ENCODE results near the gene TMED3. TPM values are rescaled to one million over a fixed set of nuclear protein-coding genes. Genes with fewer than 3 reads are reported as not detected.
"Not testable (repeated sequence)": the region's sequence is repeated elsewhere in the genome, so short reads cannot be mapped to it uniquely, and the experiment has no call there.

The TMED3 gene
- polyA plus RNA-seq, 1 donor = 58.9 TPM

DNA sequence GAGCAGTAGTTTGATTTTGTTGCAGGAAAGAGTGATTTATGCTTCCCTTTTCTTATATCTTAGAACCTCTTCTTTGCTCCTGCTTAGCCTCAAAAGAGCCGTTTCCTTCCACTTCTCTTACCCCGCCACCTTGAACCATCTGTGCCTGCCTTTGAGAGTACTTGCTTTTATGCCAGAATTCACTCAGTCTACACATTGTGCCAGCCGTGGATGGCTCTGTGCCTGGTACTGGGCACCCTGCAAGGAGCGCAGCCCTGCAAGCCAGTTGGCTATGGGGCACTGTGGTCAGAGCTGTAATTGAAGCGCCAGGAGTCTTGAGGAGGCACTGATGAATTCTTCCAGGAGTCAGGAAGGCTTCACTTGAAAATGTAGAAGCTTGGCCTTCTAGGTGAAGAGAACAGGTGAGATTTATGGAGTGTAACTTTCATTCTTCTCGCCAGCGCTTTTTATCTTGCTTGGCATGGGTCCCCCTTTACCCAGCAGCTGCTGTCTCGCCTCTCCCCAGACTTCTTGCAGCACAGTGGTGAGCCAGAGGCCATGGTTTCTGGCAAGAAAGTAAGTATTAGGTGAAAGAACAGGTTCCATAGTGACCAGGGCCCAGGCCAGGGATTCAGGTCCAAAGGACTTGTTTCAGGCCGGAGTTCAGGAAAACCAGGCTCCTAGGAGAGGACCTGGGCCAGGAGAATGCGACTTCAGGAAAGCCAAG, 4.9 kb downstream of the TMED3 start:
- Histone ChIP-seq H3K4me1 (ENCODE audit: control insufficient read depth, insufficient read depth, low read length) (peaks cover 4% of the 10 kb centered on the region), H3K27me3 (ENCODE audit: control insufficient read depth, insufficient read depth, low read length) (no peaks in the 10 kb centered on the region), H3K4me3 (ENCODE audit: low read length) (no peak overlapping the region), H3K36me3 (ENCODE audit: control insufficient read depth, insufficient read depth, low read length) (peaks cover 63% of the 10 kb centered on the region), H3K9me3 (ENCODE audit: control insufficient read depth, low read depth, low read length) (peaks cover 3% of the 10 kb centered on the region), H3K27ac (ENCODE audit: low read length) (no peak overlapping the region)
- WGBS (ENCODE audit: insufficient coverage, low lambda C conversion rate) = 80% methylated on average over 1 of the region's 10 CpGs
- no peak for DNase-seq

DNA sequence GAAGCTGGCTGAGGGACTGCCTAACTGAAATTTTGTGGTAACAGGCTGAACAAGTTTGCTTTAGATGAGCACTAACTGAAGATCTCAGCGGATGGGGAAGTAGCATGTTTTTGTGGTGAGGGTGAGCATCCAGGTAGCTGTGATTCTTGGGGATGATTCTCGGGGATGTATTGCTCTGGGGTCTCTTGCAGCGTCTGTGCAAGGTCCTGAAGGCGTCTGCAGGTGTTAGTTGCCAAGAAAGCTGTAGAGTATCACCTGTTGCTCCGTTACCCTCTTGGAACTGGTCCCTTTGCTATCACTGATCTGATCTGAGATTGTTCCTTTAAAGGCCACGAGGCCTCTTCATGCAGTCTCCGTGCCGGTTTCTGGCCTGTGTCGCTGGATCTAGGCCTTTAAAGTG, 6.0 kb downstream of the TMED3 start:
- no peak overlapping the region for H3K27ac ChIP-seq (ENCODE audit: low read length)
- 100% methylated on average over 1 of the region's 9 CpGs for WGBS (ENCODE audit: insufficient coverage, low lambda C conversion rate)
- no peak for DNase-seq
- no peaks in the 10 kb centered on the region for H3K27me3 ChIP-seq (ENCODE audit: control insufficient read depth, insufficient read depth, low read length)
- H3K4me3 ChIP-seq (ENCODE audit: low read length) = no peak overlapping the region
- H3K9me3 ChIP-seq (ENCODE audit: control insufficient read depth, low read depth, low read length) = peaks cover 3% of the 10 kb centered on the region
- peaks cover 3% of the 10 kb centered on the region for H3K4me1 ChIP-seq (ENCODE audit: control insufficient read depth, insufficient read depth, low read length)
- H3K36me3 ChIP-seq (ENCODE audit: control insufficient read depth, insufficient read depth, low read length) = peaks cover 68% of the 10 kb centered on the region

DNA sequence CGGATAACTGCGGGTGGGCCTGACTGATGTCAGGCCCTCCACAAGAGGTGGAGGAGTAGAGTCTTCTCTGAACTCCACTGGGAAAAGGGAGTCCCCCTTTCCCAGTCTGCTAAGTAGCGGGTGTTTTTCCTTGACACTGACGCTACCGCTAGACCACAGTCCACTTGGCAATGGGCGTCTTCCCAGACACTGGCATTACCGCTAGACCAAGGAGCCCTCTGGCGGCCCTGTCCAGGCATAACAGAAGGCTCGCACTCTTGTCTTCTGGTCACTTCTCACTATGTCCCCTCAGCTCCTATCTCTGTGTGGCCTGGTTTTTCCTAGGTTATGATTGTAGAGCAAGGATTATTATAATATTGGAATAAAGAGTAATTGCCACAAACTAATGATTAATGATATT, 9.1 kb downstream of the TMED3 start:
- H3K36me3 ChIP-seq (ENCODE audit: control insufficient read depth, insufficient read depth, low read length) = peaks cover 60% of the 10 kb centered on the region
- WGBS (ENCODE audit: insufficient coverage, low lambda C conversion rate) = no CpG with 5 or more reads among the region's 9 CpGs

DNA sequence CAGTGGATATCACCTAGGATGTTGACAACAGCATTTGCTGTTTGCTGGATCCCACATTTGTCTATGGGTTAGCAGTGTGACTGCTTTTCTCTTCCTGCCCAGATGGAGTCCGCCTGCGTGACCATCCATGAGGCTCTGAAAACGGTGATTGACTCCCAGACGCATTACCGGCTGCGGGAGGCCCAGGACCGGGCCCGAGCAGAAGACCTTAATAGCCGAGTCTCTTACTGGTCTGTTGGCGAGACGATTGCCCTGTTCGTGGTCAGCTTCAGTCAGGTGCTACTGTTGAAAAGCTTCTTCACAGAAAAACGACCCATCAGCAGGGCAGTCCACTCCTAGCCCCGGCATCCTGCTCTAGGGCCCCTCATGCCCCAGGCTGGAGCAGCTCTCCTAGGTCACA, 11.0 kb downstream of the TMED3 start:
- Histone ChIP-seq H3K4me1 (ENCODE audit: control insufficient read depth, insufficient read depth, low read length) (no peaks in the 10 kb centered on the region), H3K4me3 (ENCODE audit: low read length) (no peak overlapping the region), H3K27me3 (ENCODE audit: control insufficient read depth, insufficient read depth, low read length) (no peaks in the 10 kb centered on the region), H3K36me3 (ENCODE audit: control insufficient read depth, insufficient read depth, low read length) (peaks cover 45% of the 10 kb centered on the region), H3K9me3 (ENCODE audit: control insufficient read depth, low read depth, low read length) (peaks cover 3% of the 10 kb centered on the region), H3K27ac (ENCODE audit: low read length) (no peak overlapping the region)
- DNase-seq = no peak
- WGBS (ENCODE audit: insufficient coverage, low lambda C conversion rate) = no CpG with 5 or more reads among the region's 14 CpGs

More for the DNA sequence above, 9.1 kb downstream of the TMED3 start:
- not testable (repeated sequence) for H3K9me3 ChIP-seq (ENCODE audit: control insufficient read depth, low read depth, low read length); H3K4me3 ChIP-seq (ENCODE audit: low read length); H3K4me1 ChIP-seq (ENCODE audit: control insufficient read depth, insufficient read depth, low read length); DNase-seq; H3K27ac ChIP-seq (ENCODE audit: low read length); H3K27me3 ChIP-seq (ENCODE audit: control insufficient read depth, insufficient read depth, low read length)

DNA sequence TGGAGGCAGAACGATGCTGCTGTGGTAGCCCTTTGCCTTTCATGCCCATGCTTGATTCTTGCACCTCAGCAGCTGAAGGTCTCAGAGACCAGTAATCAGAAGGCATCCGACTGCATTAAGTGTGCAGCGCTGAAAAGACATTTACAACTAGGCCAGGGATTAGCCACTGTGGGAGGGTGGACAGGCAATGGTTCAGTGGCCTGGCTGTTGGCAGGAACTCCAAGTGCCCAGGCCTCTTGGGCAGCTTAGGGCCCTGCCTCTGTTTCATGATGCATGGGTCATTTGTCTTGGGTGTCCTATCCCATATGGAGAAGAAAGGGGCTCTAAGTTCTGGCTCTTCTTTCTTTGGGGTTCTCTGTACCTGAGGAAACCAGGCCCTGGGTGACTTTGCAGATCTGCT, 11.4 kb downstream of the TMED3 start:
- Histone ChIP-seq H3K4me1 (ENCODE audit: control insufficient read depth, insufficient read depth, low read length) (no peaks in the 10 kb centered on the region), H3K27ac (ENCODE audit: low read length) (no peak overlapping the region), H3K27me3 (ENCODE audit: control insufficient read depth, insufficient read depth, low read length) (no peaks in the 10 kb centered on the region), H3K36me3 (ENCODE audit: control insufficient read depth, insufficient read depth, low read length) (peaks cover 41% of the 10 kb centered on the region), H3K9me3 (ENCODE audit: control insufficient read depth, low read depth, low read length) (peaks cover 3% of the 10 kb centered on the region), H3K4me3 (ENCODE audit: low read length) (no peak overlapping the region)
- DNase-seq = no peak
- WGBS (ENCODE audit: insufficient coverage, low lambda C conversion rate) = no CpG with 5 or more reads among the region's 3 CpGs

GRCh38 chr15:79322945-79323344, 12.0 kb downstream of the TMED3 start:
- H3K27ac ChIP-seq (ENCODE audit: low read length) = no peak overlapping the region
- WGBS (ENCODE audit: insufficient coverage, low lambda C conversion rate) = no CpG with 5 or more reads among the region's 6 CpGs
- no peak overlapping the region for H3K4me3 ChIP-seq (ENCODE audit: low read length)
- H3K27me3 ChIP-seq (ENCODE audit: control insufficient read depth, insufficient read depth, low read length) = no peaks in the 10 kb centered on the region
- peaks cover 36% of the 10 kb centered on the region for H3K36me3 ChIP-seq (ENCODE audit: control insufficient read depth, insufficient read depth, low read length)
- H3K9me3 ChIP-seq (ENCODE audit: control insufficient read depth, low read depth, low read length) = peaks cover 3% of the 10 kb centered on the region
- H3K4me1 ChIP-seq (ENCODE audit: control insufficient read depth, insufficient read depth, low read length) = no peaks in the 10 kb centered on the region
- no peak for DNase-seq

- Histone ChIP-seq H3K4me3 (ENCODE audit: low read length) (no peak overlapping the region), H3K9me3 (ENCODE audit: control insufficient read depth, low read depth, low read length) (no peaks in the 10 kb centered on the region), H3K36me3 (ENCODE audit: control insufficient read depth, insufficient read depth, low read length) (peaks cover 8% of the 10 kb centered on the region), H3K27ac (ENCODE audit: low read length) (no peak overlapping the region), H3K27me3 (ENCODE audit: control insufficient read depth, insufficient read depth, low read length) (no peaks in the 10 kb centered on the region), H3K4me1 (ENCODE audit: control insufficient read depth, insufficient read depth, low read length) (no peaks in the 10 kb centered on the region)
- WGBS (ENCODE audit: insufficient coverage, low lambda C conversion rate) = no CpG with 5 or more reads among the region's 2 CpGs
- no peak for DNase-seq
These were observed 18.3 kb downstream of the TMED3 start for GRCh38 chr15:79329171-79329611.

- WGBS (ENCODE audit: insufficient coverage, low lambda C conversion rate) = 60% methylated on average over 1 of the region's 5 CpGs
- Histone ChIP-seq H3K4me1 (ENCODE audit: control insufficient read depth, insufficient read depth, low read length) (no peaks in the 10 kb centered on the region), H3K9me3 (ENCODE audit: control insufficient read depth, low read depth, low read length) (no peaks in the 10 kb centered on the region), H3K27me3 (ENCODE audit: control insufficient read depth, insufficient read depth, low read length) (no peaks in the 10 kb centered on the region), H3K36me3 (ENCODE audit: control insufficient read depth, insufficient read depth, low read length) (peaks cover 3% of the 10 kb centered on the region), H3K27ac (ENCODE audit: low read length) (no peak overlapping the region), H3K4me3 (ENCODE audit: low read length) (no peak overlapping the region)
- DNase-seq = no peak
These were observed 22.1 kb downstream of the TMED3 start for GRCh38 chr15:79332824-79333510.

DNA sequence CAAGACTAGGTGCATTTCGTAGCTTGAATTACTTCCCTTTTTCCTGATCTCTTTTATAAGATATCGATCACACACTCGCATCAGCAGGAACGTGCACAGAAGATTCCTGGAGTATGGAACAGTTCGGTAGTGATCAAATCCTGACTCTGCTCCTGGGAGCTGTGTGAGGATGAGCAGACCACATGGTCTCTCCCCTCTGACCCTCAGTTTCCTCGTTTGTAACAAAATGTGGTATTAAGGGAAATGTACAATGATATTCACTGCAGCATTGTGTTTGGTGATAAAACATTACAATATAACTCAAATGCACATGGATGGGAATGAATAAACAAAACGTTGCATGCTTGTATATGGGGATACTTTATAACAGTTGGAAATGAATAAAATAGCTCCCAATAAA, 26.7 kb downstream of the TMED3 start:
- Histone ChIP-seq H3K4me3 (ENCODE audit: low read length) (no peak overlapping the region), H3K27ac (ENCODE audit: low read length) (no peak overlapping the region), H3K36me3 (ENCODE audit: control insufficient read depth, insufficient read depth, low read length) (no peaks in the 10 kb centered on the region), H3K27me3 (ENCODE audit: control insufficient read depth, insufficient read depth, low read length) (no peaks in the 10 kb centered on the region), H3K4me1 (ENCODE audit: control insufficient read depth, insufficient read depth, low read length) (no peaks in the 10 kb centered on the region), H3K9me3 (ENCODE audit: control insufficient read depth, low read depth, low read length) (no peaks in the 10 kb centered on the region)
- DNase-seq = no peak
- 73% methylated on average over 3 of the region's 7 CpGs for WGBS (ENCODE audit: insufficient coverage, low lambda C conversion rate)

DNA sequence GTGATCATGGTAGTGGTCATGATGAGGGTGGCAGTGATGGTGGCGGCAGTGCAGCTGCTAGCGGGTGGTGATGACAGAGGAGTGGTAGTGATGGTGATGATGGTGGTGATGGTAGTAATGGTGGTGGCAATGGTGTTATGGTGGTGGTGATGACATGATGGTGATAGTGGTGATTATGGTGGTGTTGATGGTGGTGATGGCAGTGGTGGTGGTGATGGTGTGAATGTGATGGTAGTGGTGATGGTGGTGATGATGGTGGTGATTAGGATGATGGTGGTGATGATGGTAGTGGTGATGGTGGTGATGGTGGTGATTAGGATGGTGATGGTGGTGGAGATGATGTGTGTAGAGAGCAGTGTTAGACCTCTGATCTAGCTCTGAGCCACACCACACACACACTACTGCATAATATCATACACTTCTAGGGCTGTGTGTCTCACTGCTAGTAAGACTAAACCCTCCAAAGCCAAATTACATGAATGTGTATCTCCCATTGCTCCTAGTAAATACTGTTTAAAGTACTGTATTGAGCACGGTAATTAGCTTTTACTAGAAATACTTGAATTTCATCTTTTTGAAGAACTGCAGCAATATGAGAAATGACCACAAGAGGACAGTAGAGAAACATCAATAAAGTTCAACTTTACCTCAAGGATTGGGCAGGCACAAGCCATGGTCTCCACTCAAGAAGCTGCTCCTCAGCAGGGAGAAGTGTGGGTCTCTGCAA, 28.8 kb downstream of the TMED3 start:
- Histone ChIP-seq H3K27me3 (ENCODE audit: control insufficient read depth, insufficient read depth, low read length) (no peaks in the 10 kb centered on the region), H3K4me3 (ENCODE audit: low read length) (no peak overlapping the region), H3K4me1 (ENCODE audit: control insufficient read depth, insufficient read depth, low read length) (no peaks in the 10 kb centered on the region), H3K27ac (ENCODE audit: low read length) (no peak overlapping the region), H3K36me3 (ENCODE audit: control insufficient read depth, insufficient read depth, low read length) (no peaks in the 10 kb centered on the region), H3K9me3 (ENCODE audit: control insufficient read depth, low read depth, low read length) (no peaks in the 10 kb centered on the region)
- 94% methylated on average over 2 of the region's 3 CpGs for WGBS (ENCODE audit: insufficient coverage, low lambda C conversion rate)
- no peak for DNase-seq
